Measurements from ENCODE around the gene SH2D1A.

DNA sequence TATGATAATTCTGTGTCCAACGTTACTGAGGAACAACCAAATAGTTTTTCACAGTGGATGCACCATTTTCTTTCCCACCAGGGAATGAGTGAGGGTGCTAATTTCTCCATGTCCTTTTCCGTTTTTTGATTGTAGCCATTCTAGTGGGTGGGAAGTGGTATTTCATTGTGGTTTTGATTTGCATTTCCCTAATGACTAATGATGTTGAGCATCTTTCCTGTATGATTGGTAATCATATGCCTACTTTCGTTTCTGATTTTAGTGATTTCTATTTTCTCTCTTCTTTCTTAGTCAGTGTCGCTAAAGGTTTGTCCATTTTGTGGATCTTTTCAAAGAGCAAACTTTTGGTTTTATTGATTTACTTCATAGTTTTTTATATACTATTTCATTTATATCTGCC, 46.0 kb upstream of the SH2D1A start:
- TF ChIP-seq, protein P1, sequence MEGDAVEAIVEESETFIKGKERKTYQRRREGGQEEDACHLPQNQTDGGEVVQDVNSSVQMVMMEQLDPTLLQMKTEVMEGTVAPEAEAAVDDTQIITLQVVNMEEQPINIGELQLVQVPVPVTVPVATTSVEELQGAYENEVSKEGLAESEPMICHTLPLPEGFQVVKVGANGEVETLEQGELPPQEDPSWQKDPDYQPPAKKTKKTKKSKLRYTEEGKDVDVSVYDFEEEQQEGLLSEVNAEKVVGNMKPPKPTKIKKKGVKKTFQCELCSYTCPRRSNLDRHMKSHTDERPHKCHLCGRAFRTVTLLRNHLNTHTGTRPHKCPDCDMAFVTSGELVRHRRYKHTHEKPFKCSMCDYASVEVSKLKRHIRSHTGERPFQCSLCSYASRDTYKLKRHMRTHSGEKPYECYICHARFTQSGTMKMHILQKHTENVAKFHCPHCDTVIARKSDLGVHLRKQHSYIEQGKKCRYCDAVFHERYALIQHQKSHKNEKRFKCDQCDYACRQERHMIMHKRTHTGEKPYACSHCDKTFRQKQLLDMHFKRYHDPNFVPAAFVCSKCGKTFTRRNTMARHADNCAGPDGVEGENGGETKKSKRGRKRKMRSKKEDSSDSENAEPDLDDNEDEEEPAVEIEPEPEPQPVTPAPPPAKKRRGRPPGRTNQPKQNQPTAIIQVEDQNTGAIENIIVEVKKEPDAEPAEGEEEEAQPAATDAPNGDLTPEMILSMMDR (IDR thresholded peaks at IDR 0.05) = no peak
- no peak for TF ChIP-seq POLR2A (IDR thresholded peaks at IDR 0.05)
- no peak for TF ChIP-seq EP300 (IDR thresholded peaks at IDR 0.05)
